ENCODE data around the gene SLC24A1. TPM values are rescaled to one million over a fixed set of nuclear protein-coding genes. Genes with fewer than 3 reads are reported as not detected.

The SLC24A1 gene
- total and polyA plus RNA-seq, 2 of the 13 experiments (the other 11 are each of a cell fraction or from before 2014, with no cell fraction given), result 5.9 to 8.3 TPM

GRCh38 chr15:65639509-65639908, 17.8 kb downstream of the SLC24A1 start (continued):
- TF ChIP-seq ZBTB49 (CRISPR knock-in tag; IDR thresholded peaks at IDR 0.05; ENCODE audit: borderline replicate concordance) (no peak), ZNF629 (CRISPR knock-in tag; conservative IDR thresholded peaks at IDR 0.05) (no peak), ZNF75D (CRISPR knock-in tag; IDR thresholded peaks at IDR 0.05; ENCODE audit: borderline replicate concordance) (no peak), TRAFD1 (CRISPR knock-in tag; IDR thresholded peaks at IDR 0.05; ENCODE audit: borderline replicate concordance) (no peak), HNF1B (CRISPR knock-in tag; IDR thresholded peaks at IDR 0.05) (no peak), CREB3 (CRISPR knock-in tag; IDR thresholded peaks at IDR 0.05) (no peak)
